Keratinocyte (primary cell): ENCODE results near the gene ERI3. TPM values are rescaled to one million over a fixed set of nuclear protein-coding genes. Genes with fewer than 3 reads are reported as not detected.

Source experiments
- DNase-seq: peaks from one replicate; pipeline ENCODE4 v3.0.0-alpha.2; 2011; ENCODE audit warnings: low read depth, missing footprints, low spot score
- FAIRE-seq: peaks from 2 replicates; lab custom pipeline; 2011; peaks lifted over from hg19 to GRCh38; lab: Jason Lieb, UNC
- H2AFZ ChIP-seq: 2 replicates; pipeline ENCODE4 v1.6.0; 2012; ENCODE audit warnings: low read length, control low read depth, inconsistent platforms; ENCODE audit not compliant: control insufficient read depth
- H3K27ac ChIP-seq: 2 replicates; pipeline ENCODE4 v1.5.1; 2011; ENCODE audit warnings: low read length; ENCODE audit not compliant: control insufficient read depth, insufficient read depth
- H3K27me3 ChIP-seq: 3 replicates; pipeline ENCODE4 v1.6.0; 2011; ENCODE audit warnings: low read length; ENCODE audit not compliant: control insufficient read depth, insufficient read depth; ENCODE audit errors: extremely low read depth
- H3K36me3 ChIP-seq, 2 experiments: 2 replicates in 1 of 2; 3 replicates in 1 of 2; pipeline ENCODE4 v1.5.1; 2011; ENCODE audit warnings: low read length in 2 of 2, mild to moderate bottlenecking in 1 of 2; ENCODE audit not compliant: control insufficient read depth in 2 of 2, insufficient read depth in 2 of 2; ENCODE audit errors: extremely low read depth in 1 of 2
- H3K4me1 ChIP-seq: 3 replicates; pipeline ENCODE4 v1.5.1; 2011; ENCODE audit warnings: low read length; ENCODE audit not compliant: control insufficient read depth, insufficient read depth; ENCODE audit errors: extremely low read depth
- H3K4me2 ChIP-seq: 3 replicates; pipeline ENCODE4 v1.6.0; 2011; ENCODE audit warnings: low read depth, low read length; ENCODE audit not compliant: control insufficient read depth, insufficient read depth; ENCODE audit errors: extremely low read depth
- H3K4me3 ChIP-seq, 3 experiments: fragments of 200-600 bp in 1 of 3; sonication (generic) in 1 of 3; 2 replicates in 2 of 3; 3 replicates in 1 of 3; pipeline ENCODE4 v1.5.1; 2011 to 2016; ENCODE audit warnings: low read length in 3 of 3, mild to moderate bottlenecking in 3 of 3, control low read depth in 2 of 3, inconsistent platforms in 1 of 3, low read depth in 1 of 3, mixed read lengths in 1 of 3, mixed run types in 1 of 3, moderate library complexity in 1 of 3; ENCODE audit not compliant: control insufficient read depth in 2 of 3, insufficient read depth in 2 of 3; ENCODE audit errors: extremely low read depth in 1 of 3
- H3K79me2 ChIP-seq: 2 replicates; pipeline ENCODE4 v1.6.0; 2012; ENCODE audit warnings: low read length; ENCODE audit not compliant: control insufficient read depth, insufficient read depth
- H3K9ac ChIP-seq: 3 replicates; pipeline ENCODE4 v1.6.0; 2011; ENCODE audit warnings: low read length; ENCODE audit not compliant: control insufficient read depth, insufficient read depth; ENCODE audit errors: extremely low read depth
- H3K9me1 ChIP-seq: 3 replicates; pipeline ENCODE4 v1.6.0; 2011; ENCODE audit warnings: low read length; ENCODE audit not compliant: control insufficient read depth, insufficient read depth; ENCODE audit errors: extremely low read depth
- H3K9me3 ChIP-seq: 2 replicates; pipeline ENCODE4 v1.5.1; 2012; ENCODE audit warnings: low read depth, low read length; ENCODE audit not compliant: control insufficient read depth
- H4K20me1 ChIP-seq: 3 replicates; pipeline ENCODE4 v1.6.0; 2011; ENCODE audit warnings: low read length; ENCODE audit not compliant: control insufficient read depth, insufficient read depth; ENCODE audit errors: extremely low read depth
- EZH2 ChIP-seq: IDR thresholded peaks from one replicate; pipeline ENCODE4 v1.6.1; 2012; ENCODE audit warnings: inconsistent platforms, mild to moderate bottlenecking, low read length, moderate library complexity
- dilution Hi-C: fragments of 300-500 bp; cut with MboI; formaldehyde crosslinking; loops from one replicate; pipeline ENCODE4 v1.7.0; 2020; ENCODE audit warnings: low sequenced_read_pairs; ENCODE audit not compliant: extremely low pct_ligation_motif_present
- polyA plus RNA-seq, 5 experiments: library from polyadenylated mRNA; depleted of rRNA in 3 of 5; stranded (reverse) in 3 of 5; stranded (forward) in 1 of 5; unstranded in 1 of 5; fragments of >200 nt; gene quantifications; 1 replicate in 1 of 5; 2 replicates in 3 of 5; 3 replicates in 1 of 5; pipeline versions ENCODE4 v1.2.1 to v1.2.3, GENCODE V29; 2011 to 2012; ENCODE audit warnings: missing spikeins in 2 of 5, low read depth in 1 of 5, low replicate concordance in 1 of 5
- TF ChIP-seq, protein P1 (sequence below), 3 experiments: IDR thresholded peaks in 1 of 3; conservative IDR thresholded peaks in 1 of 3; optimal IDR thresholded peaks in 1 of 3; 2 replicates in 2 of 3; 3 replicates in 1 of 3; pipeline versions ENCODE3 to v1.5.1; 2011; ENCODE audit warnings: low read length in 3 of 3, mild to moderate bottlenecking in 3 of 3, moderate library complexity in 2 of 3, control low read depth in 1 of 3, inconsistent platforms in 1 of 3; ENCODE audit not compliant: insufficient read depth in 2 of 3; ENCODE audit errors: extremely low read depth in 1 of 3

ERI3 gene
- polyA plus RNA-seq, 1 donor (not counting 4 experiments of a cell fraction or from before 2014, with no cell fraction given) = 43.7 TPM

DNA sequence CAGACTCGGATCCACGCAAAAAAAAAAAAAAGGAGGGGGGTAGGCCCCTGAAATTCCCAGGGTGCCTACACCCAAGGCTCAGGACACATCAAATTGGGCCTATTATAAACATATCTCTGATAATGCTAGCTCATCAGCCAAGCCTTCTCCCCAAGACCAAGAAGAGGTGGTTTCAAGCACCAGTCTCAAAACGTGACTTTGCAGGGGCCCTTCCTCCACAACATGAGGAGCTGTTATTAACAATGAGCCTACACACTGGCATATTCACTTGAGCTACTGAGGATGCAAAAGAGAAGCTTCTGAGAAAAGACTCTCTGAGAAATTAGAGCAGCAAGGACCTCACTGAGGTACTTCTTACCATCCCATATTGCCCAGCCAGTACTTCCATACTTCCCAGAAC is 32.7 kb downstream of the ERI3 start:
- no peak overlapping the region for H3K27ac ChIP-seq
- FAIRE-seq (no peak), DNase-seq (no peak)
- no peak overlapping the region for H3K4me2 ChIP-seq
- no peaks in the 10 kb centered on the region for H3K27me3 ChIP-seq
- TF ChIP-seq EZH2 = no peak
- TF ChIP-seq, protein P1, sequence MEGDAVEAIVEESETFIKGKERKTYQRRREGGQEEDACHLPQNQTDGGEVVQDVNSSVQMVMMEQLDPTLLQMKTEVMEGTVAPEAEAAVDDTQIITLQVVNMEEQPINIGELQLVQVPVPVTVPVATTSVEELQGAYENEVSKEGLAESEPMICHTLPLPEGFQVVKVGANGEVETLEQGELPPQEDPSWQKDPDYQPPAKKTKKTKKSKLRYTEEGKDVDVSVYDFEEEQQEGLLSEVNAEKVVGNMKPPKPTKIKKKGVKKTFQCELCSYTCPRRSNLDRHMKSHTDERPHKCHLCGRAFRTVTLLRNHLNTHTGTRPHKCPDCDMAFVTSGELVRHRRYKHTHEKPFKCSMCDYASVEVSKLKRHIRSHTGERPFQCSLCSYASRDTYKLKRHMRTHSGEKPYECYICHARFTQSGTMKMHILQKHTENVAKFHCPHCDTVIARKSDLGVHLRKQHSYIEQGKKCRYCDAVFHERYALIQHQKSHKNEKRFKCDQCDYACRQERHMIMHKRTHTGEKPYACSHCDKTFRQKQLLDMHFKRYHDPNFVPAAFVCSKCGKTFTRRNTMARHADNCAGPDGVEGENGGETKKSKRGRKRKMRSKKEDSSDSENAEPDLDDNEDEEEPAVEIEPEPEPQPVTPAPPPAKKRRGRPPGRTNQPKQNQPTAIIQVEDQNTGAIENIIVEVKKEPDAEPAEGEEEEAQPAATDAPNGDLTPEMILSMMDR (optimal IDR thresholded peaks at IDR 0.05 in 1 of 3, IDR thresholded peaks at IDR 0.05 in 1 of 3, conservative IDR thresholded peaks at IDR 0.05 in 1 of 3; ENCODE audit: extremely low read depth in 1 of 3, insufficient read depth in 2 of 3, low read length in 3 of 3) = no peak
- no peaks in the 10 kb centered on the region for H3K79me2 ChIP-seq
- H4K20me1 ChIP-seq = no peaks in the 10 kb centered on the region
- H3K4me1 ChIP-seq = peaks cover 17% of the 10 kb centered on the region
- no peak overlapping the region for H2AFZ ChIP-seq
- no peak overlapping the region for H3K4me3 ChIP-seq
- no peak overlapping the region for H3K9ac ChIP-seq
- dilution Hi-C loops = no loop called here
- H3K36me3 ChIP-seq = peaks cover 7 to 26% of the 10 kb centered on the region in 2 experiments
- no peaks in the 10 kb centered on the region for H3K9me3 ChIP-seq
- H3K9me1 ChIP-seq = no peaks in the 10 kb centered on the region

DNA sequence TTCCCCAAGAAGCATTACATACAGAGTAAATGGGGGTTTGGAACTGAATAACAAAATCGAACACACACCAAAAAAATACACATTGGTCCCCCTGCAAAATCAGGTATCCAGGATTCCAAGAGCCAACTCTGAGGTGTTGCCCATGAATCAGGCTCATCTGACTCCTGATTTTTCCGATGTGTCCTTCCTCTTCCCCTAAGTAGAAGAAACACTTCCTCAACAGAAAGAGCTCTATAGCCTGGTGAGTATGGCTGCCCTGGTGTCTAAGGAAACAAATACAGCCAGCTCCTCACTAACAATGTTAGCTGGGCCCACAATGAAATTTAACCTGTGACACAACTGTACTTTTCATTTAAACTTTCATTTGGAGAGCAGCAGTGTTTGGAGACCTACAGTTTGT is 33.6 kb downstream of the ERI3 start:
- TF ChIP-seq, protein P1 (optimal IDR thresholded peaks at IDR 0.05 in 1 of 3, IDR thresholded peaks at IDR 0.05 in 1 of 3, conservative IDR thresholded peaks at IDR 0.05 in 1 of 3; ENCODE audit: extremely low read depth in 1 of 3, insufficient read depth in 2 of 3, low read length in 3 of 3) = no peak
- no peak for TF ChIP-seq EZH2
- Histone ChIP-seq H2AFZ (no peak overlapping the region), H3K9me1 (no peaks in the 10 kb centered on the region), H3K4me1 (peaks cover 8% of the 10 kb centered on the region), H3K36me3 (peaks cover 10 to 32% of the 10 kb centered on the region in 2 experiments), H3K27me3 (no peaks in the 10 kb centered on the region), H3K79me2 (no peaks in the 10 kb centered on the region), H3K4me2 (no peak overlapping the region), H4K20me1 (no peaks in the 10 kb centered on the region), H3K9ac (no peak overlapping the region), H3K9me3 (no peaks in the 10 kb centered on the region), H3K27ac (no peak overlapping the region), H3K4me3 (no peak overlapping the region)
- dilution Hi-C loops = no loop called here
- FAIRE-seq (no peak), DNase-seq (no peak)
